GM15510 (cell line): ENCODE data around the gene ACOXL.

Source experiments
- POLR2A ChIP-seq: IDR thresholded peaks from 3 replicates; pipeline ENCODE4 v1.6.1; 2011; ENCODE audit warnings: borderline replicate concordance; ENCODE audit not compliant: insufficient read length; ENCODE audit errors: extremely low read depth

ACOXL gene

GRCh38 chr2:110796716-110797301 is 64.4 kb downstream of the ACOXL start:
- TF ChIP-seq POLR2A: no peak

- TF ChIP-seq POLR2A: no peak
Measured at GRCh38 chr2:110799376-110799775, 67.0 kb downstream of the ACOXL start.

- TF ChIP-seq POLR2A: no peak
Measured at GRCh38 chr2:110800611-110801402, 68.4 kb downstream of the ACOXL start.

- no peak for TF ChIP-seq POLR2A
Measured at GRCh38 chr2:110802208-110802932, 70.0 kb downstream of the ACOXL start.

GRCh38 chr2:110804433-110804832 is 72.1 kb downstream of the ACOXL start:
- TF ChIP-seq POLR2A: no peak

- TF ChIP-seq POLR2A: no peak
Measured at GRCh38 chr2:110804915-110805314, 72.5 kb downstream of the ACOXL start.

GRCh38 chr2:110805894-110806452 is 73.6 kb downstream of the ACOXL start:
- TF ChIP-seq POLR2A: no peak

GRCh38 chr2:110807522-110807921 is 75.1 kb downstream of the ACOXL start:
- no peak for TF ChIP-seq POLR2A

GRCh38 chr2:110810404-110810803 is 78.0 kb downstream of the ACOXL start:
- TF ChIP-seq POLR2A: no peak

- TF ChIP-seq POLR2A: no peak
Measured at GRCh38 chr2:110812726-110813645, 80.6 kb downstream of the ACOXL start.

- TF ChIP-seq POLR2A: no peak
Measured at GRCh38 chr2:110813896-110814295, 81.5 kb downstream of the ACOXL start.

- TF ChIP-seq POLR2A: no peak
Measured at GRCh38 chr2:110815938-110816337, 83.6 kb downstream of the ACOXL start.

- TF ChIP-seq POLR2A: no peak
Measured at GRCh38 chr2:110816404-110817365, 84.3 kb downstream of the ACOXL start.
